Left lung (tissue), 10 donors: ENCODE results near the gene GFY. TPM values are rescaled to one million over a fixed set of nuclear protein-coding genes. Genes with fewer than 3 reads are reported as not detected.
A peak's percentile ranks its signal among the peaks of the same experiment; 100 is the strongest.

Source experiments
- ATAC-seq: fragments of 200-7000 bp; cut with Tn5 transposase; one replicate; pipeline ENCODE4 v1.9.1; 2020; ENCODE audit warnings: moderate library complexity
- DNase-seq, 4 donors: peaks; one replicate each; pipeline ENCODE4 v3.0.0-alpha.2; 2013 to 2020
- H3K27ac ChIP-seq, 2 donors: fragments of 200-600 bp; sonication (generic) in 1 of 2; one replicate each; pipeline versions ENCODE4 v1.5.0 to v1.8.0; 2020 to 2021
- H3K27me3 ChIP-seq, 2 donors: fragments of 200-600 bp; sonication (generic) in 1 of 2; one replicate each; pipeline versions ENCODE4 v1.5.0 to v1.8.0; 2020 to 2021
- H3K36me3 ChIP-seq, 2 donors: fragments of 200-600 bp; sonication (generic) in 1 of 2; one replicate each; pipeline versions ENCODE4 v1.5.0 to v1.8.0; 2020 to 2021
- H3K4me1 ChIP-seq, 2 donors: fragments of 200-600 bp; one replicate each; pipeline ENCODE4 v1.8.0; 2021
- H3K4me3 ChIP-seq, 2 donors: fragments of 200-600 bp; sonication (generic) in 1 of 2; one replicate each; pipeline versions ENCODE4 v1.5.0 to v1.8.0; 2020 to 2021; ENCODE audit warnings: mild to moderate bottlenecking in 1 of 2
- H3K9me3 ChIP-seq, 2 donors: fragments of 200-600 bp; sonication (generic) in 1 of 2; one replicate each; pipeline versions ENCODE4 v1.5.0 to v1.8.0; 2020 to 2021
- CTCF ChIP-seq, 2 donors: fragments of 200-600 bp; sonication (generic) in 1 of 2; IDR thresholded peaks; one replicate each; pipeline versions ENCODE4 v1.5.0 to v1.8.0; 2021; ENCODE audit warnings: antibody characterized with exemption in 2 of 2
- intact Hi-C, 2 donors: fragments of 100-400 bp; cut with DNase I; formaldehyde crosslinking; loops; one replicate each; pipeline versions ENCODE4 v1.11.2 to v1.14.2; 2022
- polyA plus RNA-seq, 6 donors: library from polyadenylated mRNA; unstranded; fragments of 120-200 nt; gene quantifications; one replicate each; pipeline ENCODE4 v1.2.1, GENCODE V29; 2013; ENCODE audit not compliant: insufficient read length in 6 of 6
- total RNA-seq, 2 donors: library from RNA; stranded (reverse); fragmentation: NEBNext Ultra II Directional; extraction: Animal tissue kit (Norgen Biotek cat#: 25700); gene quantifications; one replicate each; pipeline ENCODE4 v1.2.1, GENCODE V29; 2021
- donor health status: DM: no; HTN: yes; CAD: no.
- donor health status: DM: no; HTN: no; CAD: no.

The GFY gene
- total and polyA plus RNA-seq, 8 donors: not detected

DNA sequence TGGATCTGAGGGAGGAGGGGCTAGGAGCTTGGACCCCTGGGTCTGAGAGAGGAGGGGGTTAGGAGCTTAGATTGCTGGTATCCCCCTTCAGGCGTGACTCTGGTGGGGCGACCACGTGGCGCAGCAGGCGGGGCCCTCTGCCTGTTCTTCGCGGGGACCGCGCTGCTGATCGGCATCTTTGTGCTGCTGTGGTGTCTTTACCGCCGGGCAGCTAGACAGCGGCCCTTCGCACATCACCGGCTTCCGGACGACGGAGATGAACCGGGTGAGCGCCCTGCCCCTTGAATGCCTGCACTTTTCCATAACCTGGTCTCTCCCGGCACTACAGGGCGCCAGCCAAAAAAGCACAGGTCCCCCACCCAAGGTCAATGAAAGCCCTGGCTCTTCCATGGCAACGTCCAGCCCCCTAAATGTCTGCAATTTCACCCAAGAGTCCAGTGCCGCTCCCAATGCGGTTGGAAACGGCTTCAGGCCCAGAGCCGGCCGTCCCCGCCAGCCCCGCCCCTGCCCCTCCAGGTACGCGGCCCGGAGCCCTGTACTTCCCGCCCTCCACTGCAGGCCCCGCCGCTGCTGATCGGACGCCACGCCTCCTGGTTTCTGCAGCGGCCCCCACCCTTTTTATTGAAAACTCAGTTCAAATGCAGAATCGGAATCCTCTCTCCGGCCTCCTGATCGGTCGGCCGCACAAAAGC lies 2.8 kb downstream of the GFY start:
- Histone ChIP-seq H3K4me1 (peaks cover 0 to 17% of the 10 kb centered on the region in 2 donors), H3K9me3 (no peaks in the 10 kb centered on the region), H3K27ac (no peak overlapping the region), H3K4me3 (no peak overlapping the region), H3K36me3 (no peaks in the 10 kb centered on the region), H3K27me3 (peaks cover 84 to 100% of the 10 kb centered on the region in 2 donors)
- ATAC-seq: peak; percentile 68
- DNase-seq: peak in 1 of 4 donors; percentile 82
- TF ChIP-seq CTCF (IDR thresholded peaks at IDR 0.05): no peak
- intact Hi-C loops: no loop called here

DNA sequence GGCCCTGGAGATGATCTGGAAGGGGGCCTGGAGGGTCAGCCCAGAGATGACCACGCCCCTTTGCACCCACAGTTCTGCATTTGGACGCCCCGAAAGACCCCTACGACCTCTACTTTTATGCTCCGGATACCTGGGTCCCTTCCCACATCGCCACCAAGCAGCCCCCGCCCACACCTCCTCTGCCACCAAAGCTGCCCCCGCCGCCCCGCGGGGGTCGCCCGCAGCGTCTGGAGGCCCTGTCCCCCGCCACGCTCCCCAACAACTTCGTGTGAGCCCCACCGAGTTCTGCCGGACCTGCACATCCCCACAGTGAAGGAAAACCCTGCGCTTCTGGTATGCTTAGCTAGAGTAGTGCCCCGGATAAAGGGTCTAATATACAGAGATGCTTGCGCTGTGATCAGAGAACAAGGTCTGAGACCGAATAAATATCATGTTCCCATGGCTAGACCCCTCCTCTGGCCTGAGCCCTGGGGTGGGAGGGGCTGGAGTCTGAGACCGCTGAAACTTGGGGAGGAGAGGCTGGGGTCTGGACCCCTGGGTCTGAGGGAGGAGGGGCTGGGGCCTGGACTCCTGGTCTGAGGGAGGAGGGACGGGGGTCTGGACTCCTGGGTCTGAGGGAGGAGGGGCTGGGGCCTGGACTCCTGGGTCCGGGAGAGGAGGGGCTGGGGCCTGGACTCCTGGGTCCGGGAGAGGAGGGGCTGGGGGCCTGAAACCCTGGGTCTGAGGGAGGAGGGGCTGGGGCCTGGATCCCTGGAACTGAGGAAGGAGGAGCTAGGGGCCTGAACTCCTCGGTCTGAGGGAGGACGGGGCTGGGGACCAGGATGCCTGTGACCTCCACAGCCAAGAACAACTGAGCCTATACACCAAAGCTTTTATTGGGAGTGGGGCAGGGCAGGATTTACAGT lies 3.6 kb downstream of the GFY start:
- Histone ChIP-seq H3K9me3 (no peaks in the 10 kb centered on the region), H3K4me3 (no peak overlapping the region), H3K27me3 (peaks cover 84 to 100% of the 10 kb centered on the region in 2 donors), H3K4me1 (peaks cover 0 to 15% of the 10 kb centered on the region in 2 donors), H3K27ac (no peak overlapping the region), H3K36me3 (no peaks in the 10 kb centered on the region)
- intact Hi-C loops: no loop called here
- no peak for DNase-seq
- no peak for TF ChIP-seq CTCF (IDR thresholded peaks at IDR 0.05)
- ATAC-seq: no peak

DNA sequence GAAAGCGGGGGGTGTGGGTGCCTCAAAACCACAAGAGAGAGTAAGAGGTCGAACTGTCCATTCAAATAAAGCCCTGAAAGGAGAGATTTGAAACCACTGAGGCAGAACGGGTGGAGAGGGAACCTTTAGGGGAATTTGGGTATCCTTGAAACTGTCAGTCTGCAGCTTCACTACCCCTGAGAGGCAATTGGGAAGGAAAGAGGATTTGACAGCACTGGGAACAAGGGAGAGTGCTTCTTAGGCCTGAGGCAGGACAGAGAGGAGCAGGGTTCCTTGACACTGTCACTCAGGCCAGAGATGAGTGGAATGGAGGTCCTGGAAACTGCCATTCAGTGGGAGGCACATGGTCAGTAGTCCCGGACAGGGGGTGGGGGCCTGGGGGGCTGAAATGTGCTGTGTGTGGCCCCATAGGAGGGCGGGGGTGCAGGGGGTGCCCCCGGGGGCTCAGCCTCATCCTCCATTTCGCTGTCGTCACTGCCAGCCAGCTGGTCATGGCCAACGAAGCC lies 5.0 kb downstream of the GFY start:
- H3K27ac ChIP-seq: no peak overlapping the region
- no peaks in the 10 kb centered on the region for H3K36me3 ChIP-seq
- H3K9me3 ChIP-seq: no peaks in the 10 kb centered on the region
- no peak for TF ChIP-seq CTCF (IDR thresholded peaks at IDR 0.05)
- H3K4me3 ChIP-seq: no peak overlapping the region
- DNase-seq: peak in 1 of 4 donors; percentile 40
- intact Hi-C loops: no loop called here
- peaks cover 82 to 100% of the 10 kb centered on the region in 2 donors for H3K27me3 ChIP-seq
- peaks cover 0 to 15% of the 10 kb centered on the region in 2 donors for H3K4me1 ChIP-seq
- no peak for ATAC-seq

- Histone ChIP-seq H3K27ac (no peak overlapping the region), H3K27me3 (peaks cover 82 to 100% of the 10 kb centered on the region in 2 donors), H3K9me3 (no peaks in the 10 kb centered on the region), H3K4me1 (peaks cover 0 to 15% of the 10 kb centered on the region in 2 donors), H3K36me3 (no peaks in the 10 kb centered on the region), H3K4me3 (no peak overlapping the region)
- ATAC-seq (no peak), DNase-seq (peak in 1 of 4 donors; percentile 43)
- peak in 1 of 2 donors; percentile 11 for TF ChIP-seq CTCF (IDR thresholded peaks at IDR 0.05)
- intact Hi-C loops: no loop called here
Measured at GRCh38 chr19:49430678-49431329, 5.6 kb downstream of the GFY start.
